HCT116 (cell line): ENCODE results near the gene TMEM174.

Experiments
- CEBPB ChIP-seq: IDR thresholded peaks from 2 replicates; pipeline ENCODE4 v1.6.1; 2012; ENCODE audit warnings: low read depth
- JUND ChIP-seq: IDR thresholded peaks from 2 replicates; pipeline ENCODE4 v1.6.1; 2012
- POLR2A ChIP-seq: IDR thresholded peaks from 2 replicates; pipeline ENCODE4 v1.7.0; 2011; ENCODE audit warnings: borderline replicate concordance; ENCODE audit not compliant: insufficient read depth, insufficient read length; ENCODE audit errors: extremely low read depth
- SP1 ChIP-seq: IDR thresholded peaks from 2 replicates; pipeline ENCODE4 v1.6.1; 2012; ENCODE audit warnings: low read depth
- TF ChIP-seq, protein P1 (sequence below), 3 experiments: fragments of 200-600 bp in 1 of 3; sonication (generic) in 1 of 3; IDR thresholded peaks in 2 of 3; conservative IDR thresholded peaks in 1 of 3; 2 replicates each; pipeline ENCODE4 v1.5.1; 2012 to 2017; ENCODE audit warnings: low read depth in 2 of 3, low read length in 2 of 3, antibody characterized with exemption in 1 of 3, borderline replicate concordance in 1 of 3, control low read depth in 1 of 3, mild to moderate bottlenecking in 1 of 3, mixed read lengths in 1 of 3, mixed run types in 1 of 3, moderate library complexity in 1 of 3; ENCODE audit not compliant: insufficient read depth in 1 of 3

DNA sequence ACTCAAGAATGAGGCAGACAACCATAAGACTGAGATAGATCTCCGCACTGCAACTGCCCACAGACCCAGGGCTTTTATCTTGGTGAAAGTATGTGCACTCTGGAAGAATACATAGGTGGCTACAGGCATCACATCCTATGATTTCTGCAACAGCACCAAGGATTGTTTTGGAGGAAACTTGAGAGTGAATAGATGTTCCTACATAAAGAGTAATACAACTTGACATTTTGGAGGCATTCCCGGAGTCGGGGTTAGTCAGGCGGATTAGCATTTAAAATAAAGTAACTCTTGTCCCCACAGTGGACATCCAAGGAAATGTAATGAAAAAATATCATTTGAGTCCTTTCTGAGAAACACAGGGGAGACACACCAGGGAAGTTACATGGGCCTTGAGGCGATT, 26.7 kb downstream of the TMEM174 start:
- TF ChIP-seq JUND (no peak), POLR2A (no peak), SP1 (no peak), CEBPB (no peak)
- TF ChIP-seq, protein P1, sequence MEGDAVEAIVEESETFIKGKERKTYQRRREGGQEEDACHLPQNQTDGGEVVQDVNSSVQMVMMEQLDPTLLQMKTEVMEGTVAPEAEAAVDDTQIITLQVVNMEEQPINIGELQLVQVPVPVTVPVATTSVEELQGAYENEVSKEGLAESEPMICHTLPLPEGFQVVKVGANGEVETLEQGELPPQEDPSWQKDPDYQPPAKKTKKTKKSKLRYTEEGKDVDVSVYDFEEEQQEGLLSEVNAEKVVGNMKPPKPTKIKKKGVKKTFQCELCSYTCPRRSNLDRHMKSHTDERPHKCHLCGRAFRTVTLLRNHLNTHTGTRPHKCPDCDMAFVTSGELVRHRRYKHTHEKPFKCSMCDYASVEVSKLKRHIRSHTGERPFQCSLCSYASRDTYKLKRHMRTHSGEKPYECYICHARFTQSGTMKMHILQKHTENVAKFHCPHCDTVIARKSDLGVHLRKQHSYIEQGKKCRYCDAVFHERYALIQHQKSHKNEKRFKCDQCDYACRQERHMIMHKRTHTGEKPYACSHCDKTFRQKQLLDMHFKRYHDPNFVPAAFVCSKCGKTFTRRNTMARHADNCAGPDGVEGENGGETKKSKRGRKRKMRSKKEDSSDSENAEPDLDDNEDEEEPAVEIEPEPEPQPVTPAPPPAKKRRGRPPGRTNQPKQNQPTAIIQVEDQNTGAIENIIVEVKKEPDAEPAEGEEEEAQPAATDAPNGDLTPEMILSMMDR (IDR thresholded peaks at IDR 0.05 in 2 of 3, conservative IDR thresholded peaks at IDR 0.05 in 1 of 3; ENCODE audit: borderline replicate concordance in 1 of 3, insufficient read depth in 1 of 3, low read depth in 2 of 3, low read length in 2 of 3), result no peak
